ENCODE results near the gene PLTP. TPM values are rescaled to one million over a fixed set of nuclear protein-coding genes. Genes with fewer than 3 reads are reported as not detected.

PLTP gene
- total RNA-seq, 1 donor from 2014 or later, result 292 TPM

GRCh38 chr20:45863543-45864470 lies 48.1 kb downstream of the PLTP start:
- Histone ChIP-seq H3K27me3 (no peaks in the 10 kb centered on the region), H3K36me3 (no peaks in the 10 kb centered on the region), H3K4me1 (no peaks in the 10 kb centered on the region), H3K9me3 (no peaks in the 10 kb centered on the region), H3K4me3 (no peak overlapping the region), H3K27ac (no peak overlapping the region)
- no peak for DNase-seq (ENCODE audit: extremely low spot score in 2 of 2)
- TF ChIP-seq POLR2A (IDR thresholded peaks at IDR 0.05) (no peak), CTCF (IDR thresholded peaks at IDR 0.05) (no peak), POLR2AphosphoS5 (IDR thresholded peaks at IDR 0.05; ENCODE audit: insufficient read depth in 1 of 2, low read depth in 1 of 2) (no peak)
- intact Hi-C loops (cut with DNase I), result no loop called here

DNA sequence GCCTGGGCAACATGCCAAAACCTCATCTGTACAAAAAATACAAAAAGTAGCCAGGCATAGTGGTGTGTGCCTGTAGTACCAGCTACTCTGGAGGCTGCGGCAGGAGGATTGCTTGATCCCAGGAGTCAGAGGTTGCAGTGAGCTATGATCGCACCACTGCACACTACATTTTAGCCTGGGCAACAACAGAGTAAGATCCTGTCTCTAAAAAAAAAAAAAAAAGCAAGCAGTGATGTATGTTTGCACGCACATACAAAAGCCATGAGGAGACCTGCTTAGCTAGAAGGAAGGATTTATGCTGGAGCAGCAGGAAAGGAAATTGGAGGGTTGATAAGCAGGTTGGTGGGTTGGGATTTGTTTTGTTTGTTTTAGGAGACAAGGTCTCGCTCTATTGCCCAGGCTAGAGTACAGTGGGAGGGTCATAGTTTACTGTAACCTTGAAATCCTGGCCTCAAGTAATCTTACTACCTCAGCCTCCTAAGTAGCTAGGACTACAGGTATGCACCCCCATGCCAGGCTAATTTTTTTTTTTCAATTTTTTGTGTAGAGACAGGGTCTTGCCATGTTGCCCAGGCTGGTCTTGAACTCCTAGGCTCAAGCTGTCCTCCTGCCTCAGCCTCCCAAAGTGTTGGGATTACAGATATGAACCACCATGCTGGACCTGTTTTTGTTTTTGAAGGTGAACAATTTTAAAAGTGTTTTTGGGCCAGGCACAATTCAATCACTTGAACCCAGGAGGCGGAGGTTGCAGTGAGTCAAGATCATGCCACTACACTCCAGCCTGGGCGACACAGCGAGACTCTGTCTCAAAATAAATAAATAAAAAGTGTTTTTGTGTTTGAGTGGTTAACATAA lies 50.5 kb downstream of the PLTP start:
- H3K27ac ChIP-seq, result no peak overlapping the region
- no peaks in the 10 kb centered on the region for H3K36me3 ChIP-seq
- DNase-seq (ENCODE audit: extremely low spot score in 2 of 2), result no peak
- intact Hi-C loops (cut with DNase I), result no loop called here
- no peak overlapping the region for H3K4me3 ChIP-seq
- H3K9me3 ChIP-seq, result no peaks in the 10 kb centered on the region
- H3K27me3 ChIP-seq, result no peaks in the 10 kb centered on the region
- TF ChIP-seq CTCF (IDR thresholded peaks at IDR 0.05) (no peak), POLR2A (IDR thresholded peaks at IDR 0.05) (no peak), POLR2AphosphoS5 (IDR thresholded peaks at IDR 0.05; ENCODE audit: insufficient read depth in 1 of 2, low read depth in 1 of 2) (no peak)
- peaks cover 14% of the 10 kb centered on the region for H3K4me1 ChIP-seq

- no peak for DNase-seq (ENCODE audit: extremely low spot score in 2 of 2)
- H3K27me3 ChIP-seq, result no peaks in the 10 kb centered on the region
- H3K9me3 ChIP-seq, result no peaks in the 10 kb centered on the region
- no peak overlapping the region for H3K4me3 ChIP-seq
- no peak for TF ChIP-seq POLR2AphosphoS5 (IDR thresholded peaks at IDR 0.05; ENCODE audit: insufficient read depth in 1 of 2, low read depth in 1 of 2)
- TF ChIP-seq CTCF (IDR thresholded peaks at IDR 0.05), result no peak
- no peak for TF ChIP-seq POLR2A (IDR thresholded peaks at IDR 0.05)
- H3K36me3 ChIP-seq, result no peaks in the 10 kb centered on the region
- intact Hi-C loops (cut with DNase I), result no loop called here
- H3K27ac ChIP-seq, result no peak overlapping the region
- peaks cover 22% of the 10 kb centered on the region for H3K4me1 ChIP-seq
These were observed 51.3 kb downstream of the PLTP start for GRCh38 chr20:45860560-45861220.

GRCh38 chr20:45859916-45860315 lies 52.0 kb downstream of the PLTP start:
- no peak for DNase-seq (ENCODE audit: extremely low spot score in 2 of 2)
- Histone ChIP-seq H3K27ac (no peak overlapping the region), H3K4me1 (peaks cover 30% of the 10 kb centered on the region), H3K36me3 (peaks cover 0 to under 1% of the 10 kb centered on the region in 2 donors), H3K9me3 (no peaks in the 10 kb centered on the region), H3K4me3 (no peak overlapping the region), H3K27me3 (no peaks in the 10 kb centered on the region)
- TF ChIP-seq POLR2A (IDR thresholded peaks at IDR 0.05) (no peak), POLR2AphosphoS5 (IDR thresholded peaks at IDR 0.05; ENCODE audit: insufficient read depth in 1 of 2, low read depth in 1 of 2) (no peak), CTCF (IDR thresholded peaks at IDR 0.05) (no peak)
- intact Hi-C loops (cut with DNase I), result no loop called here

Data from vagina (tissue), 2 donors.